Measurements from ENCODE around the gene POLR1C.
A peak's percentile ranks its signal among the peaks of the same experiment; 100 is the strongest.
"Not testable (repeated sequence)": the region's sequence is repeated elsewhere in the genome, so short reads cannot be mapped to it uniquely, and the experiment has no call there.

Gene POLR1C

DNA sequence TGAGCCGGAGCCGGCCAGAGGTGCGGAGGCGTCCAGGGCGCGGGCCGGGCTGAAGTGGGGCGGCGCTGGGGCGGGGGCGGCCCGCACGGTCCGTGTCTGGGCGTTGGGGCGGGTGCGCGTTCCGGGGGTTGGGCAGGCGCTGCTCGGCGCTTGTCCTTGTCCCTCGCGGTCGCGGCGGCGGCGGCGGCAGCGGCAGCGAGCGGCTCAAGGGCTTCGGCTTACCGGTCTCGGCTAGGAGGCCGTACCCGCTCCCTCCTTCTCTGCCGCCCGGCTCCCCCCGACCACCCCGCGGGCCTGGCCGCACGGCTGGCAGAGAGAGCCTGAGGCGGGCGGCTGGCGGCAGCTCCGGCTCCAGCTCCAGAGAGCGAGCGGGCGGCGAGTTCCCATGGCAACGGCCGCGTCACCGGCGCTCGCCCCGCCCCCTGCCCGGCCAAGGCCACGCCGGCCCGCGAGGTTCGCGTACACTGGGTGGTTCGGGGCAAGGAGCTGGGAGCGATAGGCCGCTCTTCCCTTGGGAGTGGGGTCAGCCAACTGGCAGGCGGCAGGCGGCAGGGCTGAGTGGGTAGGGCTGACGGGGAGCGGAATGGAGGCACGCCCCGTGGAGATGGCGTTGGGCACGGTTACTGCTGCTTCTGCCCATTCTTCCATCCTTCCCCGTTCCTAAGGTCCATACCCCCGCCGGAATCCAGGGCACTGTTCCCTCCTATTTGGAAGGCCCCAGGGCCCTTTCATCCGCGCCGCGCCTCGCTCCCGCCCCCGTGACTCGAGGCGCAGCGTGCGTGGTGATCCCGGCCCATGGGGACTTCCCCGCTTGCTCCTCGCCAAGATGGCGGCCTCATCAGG, 6.7 kb upstream of the POLR1C start, which contains the start of gene LRRC73:
Gene LRRC73 (minus strand): TSS at position 363 of the 843 bp plus-strand sequence. CDS start 561 bp downstream, outside the sequence.
- peak; percentile 32 to 33 for DNase-seq (ENCODE audit: low read depth in 2 of 2)

DNA sequence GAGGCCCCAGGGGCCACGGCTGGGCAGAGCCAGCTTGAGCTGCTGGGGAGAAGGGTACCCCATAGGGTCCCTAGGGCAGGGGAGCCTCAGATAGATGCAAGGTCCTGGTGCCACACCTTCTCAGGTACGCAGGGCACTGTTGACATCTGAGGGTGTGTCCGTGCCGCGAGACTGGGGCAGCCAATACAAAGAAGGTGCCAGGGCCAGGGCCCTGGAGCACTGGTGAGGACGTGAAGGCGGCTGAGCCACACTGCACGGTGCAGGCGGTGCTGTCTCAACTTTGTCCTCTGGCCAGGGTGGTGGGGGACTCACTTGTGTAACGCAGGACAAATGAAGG, 6.1 kb upstream of the POLR1C start:
- DNase-seq (ENCODE audit: low read depth in 2 of 2) = no peak

DNA sequence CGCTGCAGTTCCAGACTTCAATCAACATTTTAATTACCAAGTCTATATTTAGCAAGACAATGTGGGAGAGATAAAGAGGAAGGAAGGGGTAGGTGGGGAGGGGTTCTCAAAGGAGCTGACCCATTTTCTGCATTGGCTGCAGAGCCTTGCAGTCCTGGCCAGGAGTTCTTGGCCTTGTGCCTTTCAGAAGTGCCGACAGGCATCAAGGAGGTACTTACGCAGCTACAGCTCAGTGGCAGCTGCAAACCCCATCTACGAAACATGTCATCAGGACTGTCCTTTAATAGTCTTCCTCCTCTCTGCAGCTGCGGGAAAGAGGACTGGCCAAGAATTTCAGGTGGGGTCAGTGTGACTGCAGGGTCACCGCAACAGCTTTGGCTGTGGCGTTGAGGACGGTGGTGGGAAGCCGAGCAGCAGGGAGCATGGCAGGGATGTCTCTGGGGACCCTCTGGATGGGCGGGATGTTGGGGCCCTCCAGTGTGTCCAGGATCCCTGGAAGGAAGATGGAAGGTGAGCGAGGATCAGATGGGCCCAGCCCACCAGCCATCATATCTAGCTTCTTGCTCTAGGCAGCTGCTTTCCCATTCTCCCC, 5.0 kb upstream of the POLR1C start:
- DNase-seq (ENCODE audit: low read depth in 2 of 2) = no peak

DNA sequence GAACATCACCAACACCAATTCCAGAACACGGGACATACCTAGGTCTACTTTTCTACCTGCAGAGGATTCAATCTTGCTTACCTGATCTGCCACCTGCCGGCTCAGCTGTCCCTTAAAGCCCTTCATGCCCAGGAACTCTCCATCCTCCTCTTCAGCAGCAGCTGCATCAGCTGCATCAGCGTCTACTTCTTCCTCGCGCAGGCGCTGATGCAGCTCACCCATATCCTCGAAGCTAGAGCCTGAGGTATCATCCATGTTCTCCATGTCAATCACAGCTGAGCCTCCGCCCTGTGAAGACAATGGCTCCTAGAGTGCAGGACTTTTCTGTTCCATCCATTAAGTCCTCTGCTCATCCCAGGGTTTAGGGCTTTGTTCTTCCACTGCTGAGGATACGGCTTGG, 1.1 kb upstream of the POLR1C start:
- DNase-seq (ENCODE audit: low read depth in 2 of 2) = no peak

DNA sequence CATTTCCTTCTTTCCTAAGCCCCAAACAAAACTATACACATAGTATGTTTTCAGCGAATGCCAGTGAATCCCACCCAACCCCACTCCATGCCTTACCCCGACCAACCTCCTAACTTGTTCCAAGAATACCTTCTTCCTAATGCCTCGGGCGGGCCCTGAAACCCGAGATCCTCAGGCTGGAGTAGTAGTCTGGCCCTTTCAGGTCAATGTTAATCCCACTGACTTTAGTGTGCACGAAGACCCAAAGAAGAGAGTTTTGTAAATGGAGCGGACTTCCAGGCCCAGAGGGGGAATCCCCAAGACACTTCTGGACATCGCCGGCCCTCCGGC, 557 bp upstream of the POLR1C start:
- no peak for DNase-seq (ENCODE audit: low read depth in 2 of 2)

DNA sequence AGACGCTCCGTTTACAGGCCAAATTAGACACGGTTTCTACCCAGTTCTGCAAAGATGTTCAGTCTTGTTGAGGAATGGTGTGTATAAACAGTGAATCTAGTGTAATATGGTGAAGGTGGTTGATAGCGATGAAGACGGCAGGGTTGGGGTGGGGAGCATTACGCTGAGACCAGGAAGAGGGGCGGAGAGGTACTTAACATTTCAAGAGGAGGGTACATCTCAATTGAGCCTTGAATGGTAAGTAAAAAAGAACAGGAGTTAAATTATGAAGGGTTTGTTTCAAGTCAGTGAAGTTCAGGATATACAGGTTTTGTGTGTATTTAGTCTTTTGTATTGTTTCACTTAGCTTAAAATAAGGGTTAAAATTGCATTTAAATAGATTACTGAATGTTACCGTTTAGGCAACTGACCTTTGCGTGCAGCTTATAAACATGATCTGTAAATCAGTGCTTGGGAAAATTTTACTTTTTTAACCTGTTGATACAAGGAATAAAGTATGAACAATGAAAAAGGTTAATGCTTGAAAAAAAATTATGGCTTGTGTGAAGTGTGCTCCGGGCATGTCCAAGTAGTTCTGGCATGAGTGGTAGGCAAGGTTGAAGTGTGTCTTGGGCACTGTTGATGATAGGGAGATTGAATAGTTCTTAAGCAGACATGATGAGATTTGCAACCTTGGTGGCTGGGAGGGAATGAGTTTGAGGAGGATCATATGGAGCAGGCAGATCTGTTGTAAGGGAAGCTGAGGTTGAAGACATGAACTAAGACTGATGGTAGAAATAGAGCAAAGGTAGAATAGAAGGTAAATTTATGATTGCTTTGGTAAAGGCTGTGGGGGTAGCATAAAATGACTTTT, 842 bp downstream of the POLR1C start:
- DNase-seq (ENCODE audit: low read depth in 2 of 2) = no peak

DNA sequence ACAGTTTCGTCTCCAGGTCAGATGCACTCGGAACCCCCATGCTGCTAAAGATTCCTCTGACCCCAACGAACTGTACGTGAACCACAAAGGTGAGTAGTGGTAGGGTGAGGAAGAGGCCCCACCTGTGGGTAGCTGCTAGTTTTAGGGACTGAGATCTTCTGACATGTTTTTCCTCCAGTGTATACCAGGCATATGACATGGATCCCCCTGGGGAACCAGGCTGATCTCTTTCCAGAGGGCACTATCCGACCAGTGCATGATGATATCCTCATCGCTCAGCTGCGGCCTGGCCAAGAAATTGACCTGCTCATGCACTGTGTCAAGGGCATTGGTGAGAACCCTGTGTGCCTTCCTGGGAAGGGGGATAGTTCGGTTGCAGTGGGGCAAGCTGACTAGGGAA, 3.2 kb downstream of the POLR1C start:
- no peak for DNase-seq (ENCODE audit: low read depth in 2 of 2)

DNA sequence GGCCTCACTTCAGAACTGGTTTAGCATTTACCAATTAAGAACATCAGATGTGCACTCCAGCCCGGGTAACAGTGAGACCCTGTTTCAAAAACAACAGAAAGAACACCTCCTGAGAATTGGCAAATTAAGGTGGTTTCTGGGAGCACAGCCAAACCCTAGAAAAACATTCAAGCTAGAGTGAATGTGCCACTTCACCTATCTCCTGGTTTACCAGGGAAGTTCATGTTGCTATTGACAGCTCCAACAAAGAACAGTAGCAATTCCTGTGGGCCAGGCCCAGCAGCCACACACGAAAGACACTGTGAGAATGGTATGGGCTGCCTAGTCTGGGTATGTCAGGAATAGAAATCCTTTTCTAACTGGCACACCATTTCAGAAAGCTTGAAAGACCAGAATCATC, 4.9 kb downstream of the POLR1C start:
- no peak for DNase-seq (ENCODE audit: low read depth in 2 of 2)

DNA sequence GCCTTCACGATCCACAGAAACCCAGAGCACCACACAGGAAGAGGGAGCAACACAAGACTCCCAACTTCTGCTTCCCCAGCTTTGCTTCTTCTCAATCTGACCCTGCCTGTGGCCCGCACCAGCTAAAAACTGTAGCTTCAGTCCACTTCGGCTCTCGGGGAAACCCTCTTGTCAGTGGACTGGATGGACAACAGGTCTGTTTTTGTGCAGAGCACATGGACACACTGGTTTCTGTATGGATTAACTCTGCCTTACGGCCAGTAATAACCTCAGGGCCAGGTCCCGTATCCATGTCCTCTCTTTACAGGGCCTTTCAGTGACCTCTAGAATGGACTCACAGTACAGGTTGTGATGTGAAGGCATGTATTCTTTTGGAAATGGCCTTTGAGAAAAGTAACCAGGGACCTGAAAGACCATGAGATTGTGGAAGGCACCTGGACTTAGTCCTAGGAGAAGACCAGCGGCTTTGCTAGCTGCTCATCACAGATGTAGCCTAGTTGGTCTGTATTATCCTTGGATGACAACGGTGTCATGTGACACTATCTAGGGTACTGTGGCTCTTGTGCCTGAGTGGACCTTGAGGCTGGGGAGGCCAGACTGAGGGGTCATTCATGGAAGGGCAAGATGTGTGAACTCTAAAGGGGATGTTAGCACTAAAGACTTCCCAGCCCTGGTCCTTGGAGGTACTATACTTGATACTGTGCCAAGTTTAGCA, 5.8 kb downstream of the POLR1C start:
- DNase-seq (ENCODE audit: low read depth in 2 of 2) = no peak

DNA sequence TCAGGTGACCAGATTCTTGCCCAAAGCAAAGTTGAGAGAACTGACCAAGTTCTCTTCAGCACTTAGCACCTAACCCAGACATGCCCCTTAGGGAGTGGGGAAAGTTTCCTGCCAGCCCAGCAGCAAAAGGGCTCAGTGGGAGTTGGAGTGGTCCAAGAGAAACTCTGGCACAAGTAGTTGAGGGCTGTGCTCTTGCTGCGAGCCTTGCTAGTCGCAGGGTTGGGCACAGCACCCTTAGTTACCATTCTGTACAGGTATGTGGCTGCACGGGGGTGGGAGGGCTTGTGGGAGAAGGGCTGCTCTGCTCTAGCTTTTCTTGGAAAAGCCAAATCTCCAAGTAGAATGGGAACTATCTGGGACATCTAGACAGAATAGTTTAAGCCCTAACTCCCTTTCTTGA, 6.4 kb downstream of the POLR1C start:
- DNase-seq (ENCODE audit: low read depth in 2 of 2) = no peak

DNA sequence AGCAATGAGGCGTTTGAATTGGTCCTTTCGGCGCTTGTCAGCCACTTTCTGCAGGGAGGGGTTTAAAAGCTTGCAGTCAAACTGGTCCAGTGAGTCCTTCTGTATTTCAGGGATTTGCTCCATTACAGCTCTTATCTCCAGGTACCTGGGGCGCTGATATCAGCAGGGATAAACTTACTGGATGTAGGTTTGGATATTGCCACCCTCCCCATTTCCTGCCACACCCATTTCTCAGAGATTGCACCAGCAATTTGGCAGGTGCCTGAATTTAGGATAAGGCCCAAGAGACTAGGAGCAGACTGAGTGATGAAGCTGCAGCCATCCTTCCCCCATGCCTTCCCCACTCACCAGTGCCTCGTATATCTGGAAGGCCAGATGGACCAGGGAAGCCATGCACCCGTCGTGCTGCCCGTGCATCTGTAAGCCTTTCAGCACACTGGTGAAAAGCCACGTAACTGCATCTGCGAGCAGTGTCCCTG, 7.6 kb downstream of the POLR1C start:
- DNase-seq (ENCODE audit: low read depth in 2 of 2) = no peak

DNA sequence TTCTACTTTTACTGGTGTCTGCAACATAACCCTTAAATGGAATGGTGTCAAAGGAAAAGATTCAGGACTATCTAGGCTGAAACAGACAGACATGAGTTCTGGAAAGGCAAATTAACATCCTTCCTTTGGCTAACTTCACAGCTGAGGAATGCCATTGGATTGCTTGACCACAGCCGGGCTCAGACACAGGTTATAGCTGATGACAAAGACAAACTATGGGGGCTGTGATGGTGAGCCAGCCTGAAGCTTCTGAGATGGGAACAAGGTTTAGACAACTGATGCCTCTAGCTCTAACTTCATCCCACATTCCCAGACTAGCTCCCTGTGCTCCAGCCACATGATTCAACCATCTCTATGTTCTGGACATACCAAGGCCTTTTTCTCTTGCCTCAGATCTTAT, 15.3 kb downstream of the POLR1C start:
- DNase-seq (ENCODE audit: low read depth in 2 of 2) = no peak

DNA sequence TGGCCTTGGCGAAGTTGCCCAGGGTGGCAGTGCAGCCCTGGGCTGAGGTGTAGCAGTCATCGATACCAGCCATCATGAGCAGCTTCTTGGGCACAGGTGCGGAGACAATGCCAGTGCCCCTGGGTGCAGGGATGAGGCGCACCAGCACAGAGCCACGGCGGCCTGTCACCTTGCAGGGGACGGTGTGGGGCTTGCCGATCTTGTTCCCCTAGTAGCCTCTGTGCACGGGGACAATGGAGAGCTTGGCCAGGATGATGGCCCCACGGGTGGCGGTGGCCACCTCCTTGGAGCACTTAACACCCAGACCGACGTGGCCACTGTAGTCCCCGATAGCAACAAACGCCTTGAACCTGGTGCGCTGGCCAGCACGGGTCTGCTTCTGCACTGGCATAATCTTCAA, 22.1 kb downstream of the POLR1C start:
- DNase-seq (ENCODE audit: low read depth in 2 of 2) = not testable (repeated sequence)

DNA sequence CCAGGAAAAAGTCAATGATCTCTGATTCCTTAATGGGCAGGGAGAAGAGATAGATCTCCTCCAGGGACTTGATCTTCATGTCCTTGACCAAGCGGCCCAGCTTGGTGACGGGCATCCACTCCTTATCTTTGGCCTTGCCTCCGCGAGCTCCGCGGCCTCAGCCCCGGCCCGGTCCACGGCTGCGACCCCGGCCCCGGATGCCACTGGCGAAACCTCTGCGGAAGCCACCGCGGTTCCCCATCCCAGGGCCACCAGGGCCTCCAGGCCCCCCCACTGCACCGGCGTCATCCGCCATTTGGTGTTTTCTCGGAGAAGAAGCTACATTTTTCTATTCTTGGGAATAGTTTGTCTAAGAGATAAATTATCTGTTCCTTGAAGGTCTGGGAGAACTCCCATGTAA, 22.5 kb downstream of the POLR1C start:
- not testable (repeated sequence) for DNase-seq (ENCODE audit: low read depth in 2 of 2)

DNA sequence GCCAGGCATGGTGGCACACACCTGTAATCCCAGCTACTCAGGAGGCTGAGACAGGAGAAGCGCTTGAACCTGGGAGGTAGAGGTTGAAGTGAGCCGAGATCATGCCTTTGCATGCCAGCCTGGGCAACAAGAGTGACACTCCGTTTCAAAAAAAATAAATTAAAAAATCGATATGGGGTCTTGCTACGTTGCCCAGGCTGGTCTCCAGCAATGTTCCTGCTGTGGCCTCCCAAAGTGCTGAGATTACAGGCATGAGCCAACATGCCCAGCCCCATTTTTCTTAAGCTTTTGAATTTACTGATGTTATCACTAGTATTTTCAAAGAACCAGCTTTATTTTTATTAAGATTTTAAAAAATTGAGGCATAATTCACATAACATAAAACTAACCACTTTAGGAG, 23.6 kb downstream of the POLR1C start:
- no peak for DNase-seq (ENCODE audit: low read depth in 2 of 2)

DNA sequence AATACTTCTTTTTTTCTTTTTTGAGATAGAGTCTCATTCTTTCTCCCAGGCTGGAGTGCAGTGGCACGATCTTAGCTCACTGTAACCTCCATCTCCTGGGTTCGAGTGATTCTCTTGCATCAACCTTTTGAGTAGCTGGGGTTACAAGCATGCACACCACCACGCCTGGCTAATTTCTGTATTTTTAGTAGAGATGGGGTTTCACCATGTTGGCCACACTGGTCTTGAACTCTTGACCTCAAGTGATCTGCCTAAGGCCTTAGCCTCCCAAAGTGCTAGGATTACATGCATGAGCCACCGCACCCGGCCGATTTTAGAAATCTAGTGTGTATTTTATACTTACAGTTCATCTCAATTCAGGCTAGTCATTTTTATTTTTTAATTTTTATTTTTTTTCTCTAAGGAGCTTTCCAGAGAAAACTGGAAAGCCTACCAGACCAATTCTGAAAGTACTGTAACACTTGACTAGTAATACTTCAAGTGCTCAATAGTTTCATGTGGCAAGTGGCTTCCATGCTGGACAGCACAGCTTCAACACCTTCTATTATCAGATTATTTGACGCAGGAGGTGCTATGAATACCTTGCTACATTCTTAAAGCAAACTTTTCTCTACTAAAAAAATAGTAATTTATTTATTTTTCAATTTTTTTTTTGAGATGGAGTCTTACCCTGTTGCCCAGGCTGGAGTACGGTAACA, 25.0 kb downstream of the POLR1C start:
- DNase-seq (ENCODE audit: low read depth in 2 of 2) = no peak

DNA sequence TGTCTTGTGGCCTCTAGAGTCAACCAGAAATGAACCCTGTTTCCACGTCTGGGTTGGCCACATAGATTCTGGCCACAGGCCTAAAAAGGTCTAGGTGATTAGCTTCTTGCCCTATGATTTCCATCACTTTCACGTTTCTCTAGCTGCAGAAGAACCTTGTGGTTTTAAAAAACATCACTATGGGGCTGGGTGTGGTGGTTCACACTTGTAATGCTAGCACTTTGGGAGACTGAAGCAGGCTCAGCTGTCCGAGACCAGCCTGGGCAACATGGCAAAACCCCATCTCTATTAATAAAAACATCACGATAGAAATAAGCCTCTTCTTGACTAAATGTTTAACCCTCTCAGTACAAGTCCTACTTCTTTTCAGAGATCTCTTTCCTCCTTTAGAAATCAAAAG, 27.6 kb downstream of the POLR1C start:
- DNase-seq (ENCODE audit: low read depth in 2 of 2) = no peak

DNA sequence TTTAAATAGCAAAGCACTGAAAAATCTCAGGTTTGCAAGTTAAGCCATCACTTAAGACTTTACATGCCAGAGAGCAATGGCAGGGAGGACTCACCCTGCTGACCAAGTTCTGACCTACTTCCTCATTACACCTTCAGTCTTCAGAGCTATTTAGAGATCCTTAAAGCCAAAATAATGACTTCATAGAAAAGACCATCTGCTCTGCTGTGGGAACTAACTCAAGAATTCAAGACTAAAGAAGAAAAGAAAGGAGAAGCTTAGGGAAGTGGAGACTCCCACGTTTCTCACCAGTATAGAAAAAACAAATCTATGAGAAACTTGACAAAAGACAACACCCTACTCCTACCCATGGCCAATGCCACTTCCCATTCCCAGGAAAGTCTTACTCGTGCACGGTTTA, 30.3 kb downstream of the POLR1C start:
- no peak for DNase-seq (ENCODE audit: low read depth in 2 of 2)

DNA sequence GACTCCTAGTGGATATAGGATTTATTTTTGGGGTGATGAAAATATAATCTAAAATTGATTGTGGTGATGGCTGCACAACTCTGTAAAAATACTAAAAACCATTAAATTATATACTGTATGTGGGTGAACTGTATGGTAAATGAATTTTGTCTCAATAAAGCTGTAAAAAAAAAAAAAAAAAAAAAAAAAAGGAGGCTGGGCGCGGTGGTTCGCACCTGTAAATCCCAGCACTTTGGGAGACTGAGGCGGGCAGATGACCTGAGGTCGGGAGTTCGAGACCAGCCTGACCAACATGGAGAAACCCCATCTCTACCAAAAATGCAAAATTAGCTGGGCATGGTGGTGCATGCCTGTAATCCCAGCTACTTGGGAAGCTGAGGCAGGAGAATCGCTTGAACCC, 40.7 kb downstream of the POLR1C start:
- not testable (repeated sequence) for DNase-seq (ENCODE audit: low read depth in 2 of 2)

DNA sequence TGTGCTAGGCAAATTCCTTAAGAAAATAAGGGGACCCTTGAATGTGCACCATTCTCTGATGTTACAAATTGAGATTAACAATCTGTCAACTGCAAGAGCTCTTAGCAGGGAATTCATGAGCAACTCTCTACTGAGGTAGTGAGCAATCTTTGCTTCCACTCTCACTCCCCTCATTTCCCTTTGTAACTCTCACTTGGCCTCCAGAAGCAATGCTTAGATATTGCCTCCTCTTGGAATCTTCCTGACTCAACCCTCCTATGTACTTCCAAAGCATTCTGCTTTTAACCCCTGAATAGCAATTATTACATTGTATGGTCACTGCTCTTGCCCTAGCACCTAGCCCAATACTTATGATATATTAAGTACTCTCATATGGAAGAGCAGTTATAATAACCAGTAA, 42.4 kb downstream of the POLR1C start:
- no peak for DNase-seq (ENCODE audit: low read depth in 2 of 2)

DNA sequence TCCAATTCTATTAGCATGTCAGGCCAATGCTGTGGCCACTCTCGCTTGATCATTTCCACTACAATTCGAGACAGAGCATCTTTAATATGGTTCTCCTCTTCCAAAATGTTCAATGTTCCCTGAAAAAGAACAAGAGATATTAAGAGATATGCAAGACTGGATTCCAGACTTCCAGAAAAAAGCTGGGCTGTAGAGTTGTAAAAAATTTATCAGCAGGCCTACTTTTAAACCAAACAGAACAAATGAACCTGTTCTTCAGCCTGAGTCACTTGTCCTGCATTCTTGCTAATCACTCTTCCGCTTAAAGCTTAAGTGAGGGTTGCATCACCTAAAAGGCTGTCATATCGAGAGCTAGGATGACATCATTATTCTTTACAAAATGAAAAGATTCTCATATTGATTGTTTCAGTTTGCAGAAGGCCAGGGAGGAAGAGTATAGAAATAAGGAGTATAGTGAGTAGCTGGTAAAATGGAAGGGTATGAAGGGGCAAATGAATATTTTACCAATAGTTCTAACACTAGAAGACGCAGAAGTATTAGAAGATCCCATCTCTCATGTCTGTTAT, 54.1 kb downstream of the POLR1C start:
- no peak for DNase-seq (ENCODE audit: low read depth in 2 of 2)

Measured in fibroblast of skin of left quadriceps (primary cell).